KOPT-K1 (cell line): ENCODE measurements around the gene AUTS2.

Experiments used
- H3K27ac ChIP-seq: fragments of 200-600 bp; sonication (generic); 2 replicates; pipeline ENCODE4 v1.5.1; 2016; ENCODE audit warnings: antibody characterized with exemption, mild to moderate bottlenecking, low read depth, low read length; ENCODE audit not compliant: poor library complexity, severe bottlenecking
- H3K36me3 ChIP-seq: fragments of 200-600 bp; sonication (generic); 2 replicates; pipeline ENCODE4 v1.5.1; 2017; ENCODE audit warnings: antibody characterized with exemption, mild to moderate bottlenecking, low read length, moderate library complexity; ENCODE audit not compliant: insufficient read depth
- H3K9me3 ChIP-seq: fragments of 200-600 bp; sonication (generic); 2 replicates; pipeline ENCODE4 v1.5.1; 2017; ENCODE audit warnings: antibody characterized with exemption, low read length, mild to moderate bottlenecking; ENCODE audit not compliant: insufficient read depth, poor library complexity, severe bottlenecking

The AUTS2 gene

GRCh38 chr7:70043015-70043538, 444.8 kb downstream of the AUTS2 start:
- no peak overlapping the region for H3K27ac ChIP-seq
- H3K36me3 ChIP-seq: no peaks in the 10 kb centered on the region
- H3K9me3 ChIP-seq: no peaks in the 10 kb centered on the region

- no peak overlapping the region for H3K27ac ChIP-seq
- no peaks in the 10 kb centered on the region for H3K36me3 ChIP-seq
- no peaks in the 10 kb centered on the region for H3K9me3 ChIP-seq
Measured at GRCh38 chr7:70044064-70044463, 445.8 kb downstream of the AUTS2 start.

- Histone ChIP-seq H3K36me3 (no peaks in the 10 kb centered on the region), H3K27ac (no peak overlapping the region), H3K9me3 (no peaks in the 10 kb centered on the region)
Measured at GRCh38 chr7:70044525-70044924, 446.2 kb downstream of the AUTS2 start.

GRCh38 chr7:70044981-70045380, 446.7 kb downstream of the AUTS2 start:
- Histone ChIP-seq H3K9me3 (no peaks in the 10 kb centered on the region), H3K27ac (no peak overlapping the region), H3K36me3 (no peaks in the 10 kb centered on the region)

- Histone ChIP-seq H3K27ac (no peak overlapping the region), H3K36me3 (no peaks in the 10 kb centered on the region), H3K9me3 (no peaks in the 10 kb centered on the region)
Measured at GRCh38 chr7:70047384-70047783, 449.1 kb downstream of the AUTS2 start.

- H3K36me3 ChIP-seq: no peaks in the 10 kb centered on the region
- no peak overlapping the region for H3K27ac ChIP-seq
- no peaks in the 10 kb centered on the region for H3K9me3 ChIP-seq
Measured at GRCh38 chr7:70047891-70048448, 449.7 kb downstream of the AUTS2 start.

- H3K27ac ChIP-seq: no peak overlapping the region
- no peaks in the 10 kb centered on the region for H3K9me3 ChIP-seq
Measured at GRCh38 chr7:70051726-70052125, 453.5 kb downstream of the AUTS2 start.

GRCh38 chr7:70052691-70053090, 454.4 kb downstream of the AUTS2 start:
- no peaks in the 10 kb centered on the region for H3K36me3 ChIP-seq
- H3K9me3 ChIP-seq: no peaks in the 10 kb centered on the region
- no peak overlapping the region for H3K27ac ChIP-seq

More at GRCh38 chr7:70051726-70052125, 453.5 kb downstream of the AUTS2 start:
- no peaks in the 10 kb centered on the region for H3K36me3 ChIP-seq

- no peak overlapping the region for H3K27ac ChIP-seq
- H3K36me3 ChIP-seq: no peaks in the 10 kb centered on the region
- H3K9me3 ChIP-seq: no peaks in the 10 kb centered on the region
Measured at GRCh38 chr7:70053421-70053820, 455.1 kb downstream of the AUTS2 start.

GRCh38 chr7:70053989-70054388, 455.7 kb downstream of the AUTS2 start:
- Histone ChIP-seq H3K36me3 (no peaks in the 10 kb centered on the region), H3K27ac (no peak overlapping the region), H3K9me3 (no peaks in the 10 kb centered on the region)

GRCh38 chr7:70056363-70056762, 458.1 kb downstream of the AUTS2 start:
- Histone ChIP-seq H3K36me3 (no peaks in the 10 kb centered on the region), H3K9me3 (no peaks in the 10 kb centered on the region), H3K27ac (no peak overlapping the region)

- Histone ChIP-seq H3K9me3 (no peaks in the 10 kb centered on the region), H3K27ac (no peak overlapping the region), H3K36me3 (no peaks in the 10 kb centered on the region)
Measured at GRCh38 chr7:70060298-70061068, 462.2 kb downstream of the AUTS2 start.

- Histone ChIP-seq H3K36me3 (no peaks in the 10 kb centered on the region), H3K27ac (no peak overlapping the region)
Measured at GRCh38 chr7:70063371-70063770, 465.1 kb downstream of the AUTS2 start.

GRCh38 chr7:70063927-70064326, 465.7 kb downstream of the AUTS2 start:
- no peaks in the 10 kb centered on the region for H3K9me3 ChIP-seq
- no peak overlapping the region for H3K27ac ChIP-seq
- H3K36me3 ChIP-seq: no peaks in the 10 kb centered on the region

More at GRCh38 chr7:70063371-70063770, 465.1 kb downstream of the AUTS2 start:
- no peaks in the 10 kb centered on the region for H3K9me3 ChIP-seq

GRCh38 chr7:70066844-70067243, 468.6 kb downstream of the AUTS2 start:
- Histone ChIP-seq H3K9me3 (no peaks in the 10 kb centered on the region), H3K36me3 (no peaks in the 10 kb centered on the region)

GRCh38 chr7:70068531-70068930, 470.3 kb downstream of the AUTS2 start:
- no peak overlapping the region for H3K27ac ChIP-seq
- H3K36me3 ChIP-seq: no peaks in the 10 kb centered on the region
- H3K9me3 ChIP-seq: no peaks in the 10 kb centered on the region

More at GRCh38 chr7:70066844-70067243, 468.6 kb downstream of the AUTS2 start:
- H3K27ac ChIP-seq: no peak overlapping the region
